ENCODE data around the gene CPAMD8.
"Not testable (repeated sequence)": the region's sequence is repeated elsewhere in the genome, so short reads cannot be mapped to it uniquely, and the experiment has no call there.

Gene CPAMD8

GRCh38 chr19:16890461-16891184, 136.0 kb downstream of the CPAMD8 start:
- no peak for DNase-seq

- no peak for DNase-seq
Observed at GRCh38 chr19:16889883-16890460, 136.6 kb downstream of the CPAMD8 start.

GRCh38 chr19:16889366-16889882, 137.2 kb downstream of the CPAMD8 start:
- DNase-seq, result no peak

- no peak for DNase-seq
Observed at GRCh38 chr19:16888629-16889365, 137.8 kb downstream of the CPAMD8 start, which contains the start of gene F2RL3. TSS of gene F2RL3 (plus strand) at chr19:16888999. CDS start at chr19:16889190, 191 bp downstream.

GRCh38 chr19:16887353-16888265, 139.0 kb downstream of the CPAMD8 start:
- no peak for DNase-seq

GRCh38 chr19:16886305-16886880, 140.2 kb downstream of the CPAMD8 start:
- DNase-seq, result no peak

GRCh38 chr19:16885166-16885565, 141.4 kb downstream of the CPAMD8 start:
- no peak for DNase-seq

GRCh38 chr19:16883522-16883921, 143.1 kb downstream of the CPAMD8 start:
- DNase-seq, result no peak

- DNase-seq, result no peak
Observed at GRCh38 chr19:16882146-16882545, 144.5 kb downstream of the CPAMD8 start.

GRCh38 chr19:16880884-16881554, 145.6 kb downstream of the CPAMD8 start:
- DNase-seq, result no peak

- no peak for DNase-seq
Observed at GRCh38 chr19:16878181-16878965, 148.2 kb downstream of the CPAMD8 start.

GRCh38 chr19:16877581-16877980, 149.0 kb downstream of the CPAMD8 start:
- no peak for DNase-seq

- DNase-seq, result no peak
Observed at GRCh38 chr19:16876904-16877361, 149.7 kb downstream of the CPAMD8 start.

GRCh38 chr19:16875584-16876555, 150.7 kb downstream of the CPAMD8 start:
- no peak for DNase-seq

- not testable (repeated sequence) for DNase-seq
Observed at GRCh38 chr19:16874978-16875299, 151.7 kb downstream of the CPAMD8 start.

- DNase-seq, result no peak
Observed at GRCh38 chr19:16874250-16874977, 152.2 kb downstream of the CPAMD8 start.

- DNase-seq, result no peak
Observed at GRCh38 chr19:16873594-16873993, 153.0 kb downstream of the CPAMD8 start.

GRCh38 chr19:16872728-16873127, 153.9 kb downstream of the CPAMD8 start:
- no peak for DNase-seq

- DNase-seq, result no peak
Observed at GRCh38 chr19:16871871-16872270, 154.7 kb downstream of the CPAMD8 start.

Measured in NCI-H526 (cell line).